Retinal pigment epithelial cell (primary cell): ENCODE results near the gene RFX1.

ENCODE experiments used
- DNase-seq: peaks from one replicate; pipeline ENCODE4 v3.0.0-alpha.2; 2010; ENCODE audit warnings: low read depth
- H3K4me3 ChIP-seq: 2 replicates; pipeline ENCODE4 v1.5.1; 2011; ENCODE audit warnings: mild to moderate bottlenecking, low read length, control low read depth, moderate library complexity
- TF ChIP-seq, protein P1 (sequence below): conservative IDR thresholded peaks from 2 replicates; pipeline ENCODE4 v1.5.1; 2011; ENCODE audit warnings: low read depth, low read length, control low read depth, inconsistent platforms

The RFX1 gene

DNA sequence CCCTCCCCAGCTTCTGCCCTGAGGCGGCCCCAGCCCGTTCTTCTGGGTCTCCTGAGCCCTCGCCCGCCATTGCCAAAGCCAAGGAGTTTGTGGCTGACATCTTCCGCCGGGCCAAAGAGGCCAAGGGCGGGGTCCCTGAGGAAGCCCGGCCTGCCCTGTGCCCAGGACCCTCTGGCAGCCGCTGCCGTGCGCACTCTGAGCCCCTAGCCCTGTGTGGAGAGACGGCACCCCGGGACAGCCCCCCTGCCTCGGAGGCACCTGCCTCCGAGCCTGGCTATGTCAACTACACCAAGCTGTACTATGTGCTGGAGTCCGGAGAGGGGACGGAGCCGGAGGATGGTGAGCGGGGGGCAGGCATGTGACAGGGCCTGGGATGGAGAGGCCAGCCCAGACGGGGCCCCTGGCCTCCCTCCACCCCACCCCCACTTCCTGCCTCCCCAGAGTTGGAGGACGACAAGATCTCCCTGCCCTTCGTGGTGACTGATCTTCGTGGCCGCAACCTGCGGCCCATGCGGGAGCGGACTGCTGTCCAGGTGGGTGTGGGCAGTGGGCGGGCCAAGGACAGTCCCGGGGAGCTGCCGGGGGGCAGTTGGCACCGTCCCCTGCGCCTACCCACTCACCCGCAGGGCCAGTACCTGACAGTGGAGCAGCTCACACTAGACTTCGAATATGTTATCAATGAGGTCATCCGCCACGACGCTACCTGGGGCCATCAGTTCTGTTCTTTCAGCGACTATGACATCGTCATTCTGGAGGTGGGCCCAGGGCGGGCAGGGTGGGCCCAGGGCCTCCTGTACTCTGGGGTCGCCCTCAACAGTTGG is 46.8 kb downstream of the RFX1 start:
- no peak for DNase-seq
- TF ChIP-seq, protein P1, sequence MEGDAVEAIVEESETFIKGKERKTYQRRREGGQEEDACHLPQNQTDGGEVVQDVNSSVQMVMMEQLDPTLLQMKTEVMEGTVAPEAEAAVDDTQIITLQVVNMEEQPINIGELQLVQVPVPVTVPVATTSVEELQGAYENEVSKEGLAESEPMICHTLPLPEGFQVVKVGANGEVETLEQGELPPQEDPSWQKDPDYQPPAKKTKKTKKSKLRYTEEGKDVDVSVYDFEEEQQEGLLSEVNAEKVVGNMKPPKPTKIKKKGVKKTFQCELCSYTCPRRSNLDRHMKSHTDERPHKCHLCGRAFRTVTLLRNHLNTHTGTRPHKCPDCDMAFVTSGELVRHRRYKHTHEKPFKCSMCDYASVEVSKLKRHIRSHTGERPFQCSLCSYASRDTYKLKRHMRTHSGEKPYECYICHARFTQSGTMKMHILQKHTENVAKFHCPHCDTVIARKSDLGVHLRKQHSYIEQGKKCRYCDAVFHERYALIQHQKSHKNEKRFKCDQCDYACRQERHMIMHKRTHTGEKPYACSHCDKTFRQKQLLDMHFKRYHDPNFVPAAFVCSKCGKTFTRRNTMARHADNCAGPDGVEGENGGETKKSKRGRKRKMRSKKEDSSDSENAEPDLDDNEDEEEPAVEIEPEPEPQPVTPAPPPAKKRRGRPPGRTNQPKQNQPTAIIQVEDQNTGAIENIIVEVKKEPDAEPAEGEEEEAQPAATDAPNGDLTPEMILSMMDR = no peak
- H3K4me3 ChIP-seq = no peak overlapping the region

DNA sequence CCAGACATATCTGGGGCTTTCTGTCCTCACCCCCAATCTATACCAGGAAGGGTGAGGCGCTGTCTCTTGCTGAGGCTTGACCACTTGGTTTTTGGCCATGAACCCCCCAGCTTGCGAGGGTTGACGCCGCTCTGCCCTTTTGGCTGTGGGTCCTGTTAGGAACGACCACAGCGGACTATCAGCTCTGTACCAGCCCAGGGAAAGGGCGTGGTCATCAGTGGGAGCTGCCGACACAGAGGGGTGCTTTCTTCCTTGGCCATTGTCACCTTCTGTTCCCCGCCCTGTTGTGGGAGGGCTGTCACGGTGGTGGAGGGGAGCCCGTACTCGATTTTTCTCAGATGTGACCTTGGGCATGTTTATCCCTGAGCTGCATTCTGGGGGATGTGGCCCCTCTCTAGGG is 48.1 kb downstream of the RFX1 start:
- H3K4me3 ChIP-seq = no peak overlapping the region
- DNase-seq = no peak
- TF ChIP-seq, protein P1 = no peak

DNA sequence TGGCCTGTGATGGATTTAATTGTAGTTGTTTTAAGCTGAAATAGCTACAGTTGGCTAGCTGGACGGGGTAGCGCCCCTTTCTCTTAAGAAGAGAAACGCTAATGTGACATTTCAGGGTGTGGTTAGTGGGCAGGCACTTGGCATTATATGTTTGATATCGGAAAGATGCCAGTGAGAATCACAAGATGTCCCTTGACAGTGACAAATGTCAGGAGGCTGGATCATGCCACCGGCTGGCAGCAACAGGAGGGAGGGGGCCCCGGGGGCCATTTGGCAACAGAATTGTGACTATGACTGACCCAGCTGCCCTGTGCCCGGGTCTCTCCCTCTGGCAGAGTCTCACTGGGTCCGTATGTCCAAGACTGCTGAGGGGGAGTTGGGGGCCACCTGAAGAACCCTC is 49.1 kb downstream of the RFX1 start:
- no peak overlapping the region for H3K4me3 ChIP-seq
- DNase-seq = no peak
- TF ChIP-seq, protein P1 = no peak

DNA sequence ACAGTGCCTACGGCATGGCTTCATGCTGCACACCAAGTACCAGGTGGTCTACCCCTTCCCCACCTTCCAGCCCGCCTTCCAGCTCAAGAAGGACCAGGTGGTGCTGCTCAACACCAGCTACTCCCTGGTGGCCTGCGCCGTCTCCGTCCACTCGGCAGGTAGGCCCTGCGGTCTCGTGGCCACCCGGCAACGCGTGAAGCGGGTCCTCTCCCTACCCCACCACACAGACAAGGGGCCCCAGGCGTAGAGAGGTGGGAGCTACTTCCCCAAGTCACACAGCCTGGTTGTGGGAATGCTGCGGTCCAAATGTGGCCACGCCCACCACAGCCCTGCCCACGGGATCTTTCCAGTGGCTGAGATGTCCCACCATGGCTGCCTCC is 49.8 kb downstream of the RFX1 start:
- TF ChIP-seq, protein P1 = no peak
- no peak for DNase-seq
- H3K4me3 ChIP-seq = no peak overlapping the region

DNA sequence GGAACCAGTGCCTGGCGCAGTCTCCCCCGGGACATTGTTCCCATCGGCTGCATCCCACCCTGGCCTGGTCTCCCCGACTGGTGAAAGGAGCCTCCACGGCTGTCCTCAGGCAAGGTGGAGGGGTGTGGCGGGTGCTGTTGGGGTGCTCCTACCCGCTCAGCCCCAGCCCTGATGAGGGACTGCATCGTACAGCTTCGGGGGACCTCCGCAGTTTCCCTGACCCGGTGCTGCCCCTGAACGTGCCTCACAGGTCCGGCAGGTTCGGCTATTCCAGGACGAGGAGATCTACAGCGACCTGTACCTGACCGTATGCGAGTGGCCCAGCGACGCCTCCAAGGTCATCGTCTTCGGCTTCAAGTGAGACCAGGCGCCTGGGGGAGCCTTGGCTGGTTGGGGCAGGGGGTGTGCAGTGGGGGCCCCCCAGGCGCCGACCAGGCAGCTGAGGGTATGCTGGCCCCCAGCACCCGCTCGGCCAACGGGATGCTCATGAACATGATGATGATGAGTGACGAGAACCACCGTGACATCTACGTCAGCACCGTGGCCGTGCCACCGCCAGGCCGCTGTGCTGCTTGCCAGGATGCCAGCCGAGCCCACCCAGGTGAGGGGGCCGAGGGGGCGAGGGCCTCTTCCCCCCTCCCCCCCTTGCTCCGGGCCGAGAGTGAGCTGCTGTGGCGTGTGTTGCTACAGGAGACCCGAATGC is 50.3 kb downstream of the RFX1 start:
- TF ChIP-seq, protein P1 = no peak
- H3K4me3 ChIP-seq = no peak overlapping the region
- DNase-seq = no peak

DNA sequence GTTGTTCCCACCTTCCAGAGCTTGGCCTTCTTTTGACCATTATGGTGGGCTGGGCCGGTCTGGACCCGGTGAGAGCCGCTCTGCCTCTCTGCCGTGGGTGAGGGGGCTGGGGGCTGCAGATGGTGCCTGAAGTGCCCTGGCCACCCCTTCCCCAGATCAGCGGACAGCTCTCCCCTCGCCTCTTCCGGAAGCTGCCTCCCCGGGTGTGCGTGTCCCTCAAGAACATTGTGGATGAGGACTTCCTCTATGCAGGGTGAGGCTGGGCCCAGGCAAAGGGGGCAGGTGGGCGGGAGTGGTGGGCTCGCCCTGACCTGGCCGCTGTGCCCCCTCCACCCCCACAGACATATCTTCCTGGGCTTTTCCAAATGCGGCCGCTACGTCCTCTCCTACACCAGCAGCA is 51.9 kb downstream of the RFX1 start:
- no peak for DNase-seq
- TF ChIP-seq, protein P1 = no peak
- no peak overlapping the region for H3K4me3 ChIP-seq

DNA sequence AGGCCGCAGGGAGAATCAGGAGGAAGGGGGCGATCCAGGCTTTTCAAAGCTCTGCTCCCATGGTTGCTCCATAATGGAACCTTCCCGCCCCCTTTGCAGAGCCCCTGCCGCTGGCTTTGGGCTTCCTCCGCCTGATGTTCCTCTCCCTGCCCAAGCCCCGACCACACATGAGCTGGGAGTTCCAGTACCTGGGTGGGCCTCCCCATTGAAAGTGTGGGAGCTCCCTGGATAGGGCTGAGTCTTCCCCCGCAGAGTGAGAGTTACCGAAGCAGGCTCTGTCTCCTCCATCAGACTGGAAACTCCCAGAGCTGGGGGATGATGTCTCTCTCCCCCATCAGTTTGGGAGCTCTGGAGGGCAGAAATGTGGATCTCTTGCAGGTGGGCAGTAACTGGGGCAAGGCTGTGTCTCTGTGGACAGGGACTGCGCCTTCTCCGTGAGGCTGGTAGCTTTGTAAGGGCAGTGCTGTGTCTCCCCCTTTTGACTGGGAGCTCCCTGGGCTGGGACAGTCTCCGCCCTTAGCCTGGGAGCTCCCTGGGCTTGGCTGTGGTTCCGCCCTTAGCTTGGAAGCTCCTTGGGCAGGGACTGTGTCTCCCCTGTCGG is 53.1 kb downstream of the RFX1 start:
- DNase-seq = no peak
- TF ChIP-seq, protein P1 = peak; percentile 26
- H3K4me3 ChIP-seq = peak overlapping the region; percentile 77
